ENCODE results near the gene ZNF486.
"Not testable (repeated sequence)": the region's sequence is repeated elsewhere in the genome, so short reads cannot be mapped to it uniquely, and the experiment has no call there.

The ZNF486 gene

GRCh38 chr19:20167020-20167644 is at the start of gene ZNF486:
TSS of gene ZNF486 (plus strand) at chr19:20167214. CDS start at chr19:20167331, 117 bp downstream.
- DNase-seq (ENCODE audit: low spot score) = peak; percentile 98

GRCh38 chr19:20118064-20118839 is 48.8 kb upstream of the ZNF486 start:
- DNase-seq (ENCODE audit: low spot score) = not testable (repeated sequence)

- no peak for DNase-seq (ENCODE audit: low spot score)
These were observed 42.1 kb upstream of the ZNF486 start for GRCh38 chr19:20124879-20125278.

GRCh38 chr19:20132933-20133332 is 34.1 kb upstream of the ZNF486 start:
- DNase-seq (ENCODE audit: low spot score) = not testable (repeated sequence)

GRCh38 chr19:20137714-20138113 is 29.3 kb upstream of the ZNF486 start:
- DNase-seq (ENCODE audit: low spot score) = not testable (repeated sequence)

- no peak for DNase-seq (ENCODE audit: low spot score)
These were observed 15.3 kb upstream of the ZNF486 start for GRCh38 chr19:20151617-20152145.

GRCh38 chr19:20152506-20152905 is 14.5 kb upstream of the ZNF486 start:
- DNase-seq (ENCODE audit: low spot score) = not testable (repeated sequence)

GRCh38 chr19:20153281-20153680 is 13.7 kb upstream of the ZNF486 start:
- no peak for DNase-seq (ENCODE audit: low spot score)

- DNase-seq (ENCODE audit: low spot score) = no peak
These were observed 12.4 kb upstream of the ZNF486 start for GRCh38 chr19:20154636-20155035.

- DNase-seq (ENCODE audit: low spot score) = no peak
These were observed 4.2 kb upstream of the ZNF486 start for GRCh38 chr19:20162821-20163220.

GRCh38 chr19:20164456-20164855 is 2.6 kb upstream of the ZNF486 start:
- DNase-seq (ENCODE audit: low spot score) = no peak

- no peak for DNase-seq (ENCODE audit: low spot score)
These were observed 932 bp upstream of the ZNF486 start for GRCh38 chr19:20165971-20166592.

- DNase-seq (ENCODE audit: low spot score) = no peak
These were observed 673 bp downstream of the ZNF486 start for GRCh38 chr19:20167651-20168122.

- DNase-seq (ENCODE audit: low spot score) = no peak
These were observed 4.3 kb downstream of the ZNF486 start for GRCh38 chr19:20171285-20171684.

GRCh38 chr19:20175848-20176247 is 8.8 kb downstream of the ZNF486 start:
- not testable (repeated sequence) for DNase-seq (ENCODE audit: low spot score)

- DNase-seq (ENCODE audit: low spot score) = not testable (repeated sequence)
These were observed 12.9 kb downstream of the ZNF486 start for GRCh38 chr19:20179956-20180355.

- DNase-seq (ENCODE audit: low spot score) = no peak
These were observed 15.3 kb downstream of the ZNF486 start for GRCh38 chr19:20182222-20182785.

GRCh38 chr19:20186174-20186573 is 19.2 kb downstream of the ZNF486 start:
- no peak for DNase-seq (ENCODE audit: low spot score)

- DNase-seq (ENCODE audit: low spot score) = no peak
These were observed 30.7 kb downstream of the ZNF486 start for GRCh38 chr19:20197747-20198146.

- DNase-seq (ENCODE audit: low spot score) = no peak
These were observed 42.0 kb downstream of the ZNF486 start for GRCh38 chr19:20209051-20209450.

GRCh38 chr19:20214366-20214765 is 47.4 kb downstream of the ZNF486 start:
- DNase-seq (ENCODE audit: low spot score) = not testable (repeated sequence)

GRCh38 chr19:20221605-20222004 is 54.6 kb downstream of the ZNF486 start:
- not testable (repeated sequence) for DNase-seq (ENCODE audit: low spot score)

Data from Ammon's horn (tissue), 1 donor.